H54 (cell line): ENCODE results near the gene PEX16.
"Not testable (repeated sequence)": the region's sequence is repeated elsewhere in the genome, so short reads cannot be mapped to it uniquely, and the experiment has no call there.

Experiments used
- DNase-seq: peaks from one replicate; pipeline ENCODE4 v3.0.0; 2011; ENCODE audit warnings: low spot score, mixed read lengths; ENCODE audit not compliant: insufficient read length
- FAIRE-seq: peaks from 3 replicates; lab custom pipeline; 2011; peaks lifted over from hg19 to GRCh38; lab: Jason Lieb, UNC
- POLR2A ChIP-seq: IDR thresholded peaks from 2 replicates; pipeline ENCODE4 v1.6.1; 2011; ENCODE audit warnings: low read depth, mild to moderate bottlenecking, low read length

PEX16 gene

DNA sequence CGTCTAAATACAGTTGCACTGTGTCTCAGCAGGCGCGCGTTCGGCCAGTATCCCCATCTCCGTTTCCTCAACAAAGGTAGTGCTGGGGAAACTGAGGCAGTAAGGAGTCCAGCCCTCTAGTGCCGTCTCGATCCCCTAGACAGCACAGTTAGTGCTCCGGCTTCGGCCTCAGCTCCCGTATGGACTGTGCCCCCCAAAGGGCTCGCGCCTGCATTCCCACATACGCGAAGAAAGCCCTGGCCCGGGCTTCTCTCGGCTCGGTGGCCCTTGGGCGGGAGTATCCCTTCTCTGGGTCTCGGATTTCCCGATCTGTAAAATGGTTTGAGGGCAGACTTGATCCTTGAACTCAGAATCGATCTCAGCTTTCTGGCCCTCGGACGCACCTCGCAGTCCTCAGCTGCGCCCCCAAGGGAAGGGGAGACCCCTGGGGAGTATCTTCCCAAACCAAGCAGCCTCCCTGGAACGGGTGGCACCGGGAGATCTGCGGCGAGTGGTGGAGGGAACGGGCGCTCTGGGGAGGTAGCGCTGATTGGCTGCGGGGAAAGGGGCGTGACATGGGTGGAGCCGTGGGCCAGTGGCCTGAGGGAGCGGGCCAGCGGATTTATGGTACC lies 759 bp upstream of the PEX16 start:
- no peak for FAIRE-seq
- peak; percentile 98 for DNase-seq
- peak; percentile 66 for TF ChIP-seq POLR2A

DNA sequence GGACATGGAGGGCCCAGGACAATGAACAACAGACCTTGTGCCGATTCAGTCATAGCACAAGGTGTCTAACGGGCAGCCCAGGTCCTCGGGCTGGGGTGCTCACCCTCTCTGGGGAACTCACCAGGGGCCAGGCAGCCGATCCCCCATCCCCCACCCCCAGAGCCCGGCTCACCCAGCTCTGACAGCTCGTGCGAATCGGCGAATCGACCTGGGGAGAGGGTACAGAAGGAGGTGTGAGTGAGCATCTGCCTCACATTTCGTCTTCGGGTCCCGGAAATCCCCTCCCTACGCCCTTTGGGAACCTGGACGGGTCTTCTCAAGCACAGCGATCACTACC lies 423 bp downstream of the PEX16 start:
- FAIRE-seq, result no peak
- TF ChIP-seq POLR2A, result no peak
- DNase-seq, result no peak

GRCh38 chr11:45915446-45915845 lies 2.2 kb downstream of the PEX16 start:
- DNase-seq (no peak), FAIRE-seq (no peak)
- TF ChIP-seq POLR2A, result no peak

- DNase-seq (no peak), FAIRE-seq (no peak)
- TF ChIP-seq POLR2A, result no peak
Observed at GRCh38 chr11:45913942-45914635, 3.6 kb downstream of the PEX16 start.

- no peak for TF ChIP-seq POLR2A
- no peak for DNase-seq
- no peak for FAIRE-seq
Observed at GRCh38 chr11:45913514-45913913, 4.2 kb downstream of the PEX16 start.

- no peak for TF ChIP-seq POLR2A
- FAIRE-seq (no peak), DNase-seq (no peak)
Observed at GRCh38 chr11:45910623-45911022, 7.1 kb downstream of the PEX16 start.

DNA sequence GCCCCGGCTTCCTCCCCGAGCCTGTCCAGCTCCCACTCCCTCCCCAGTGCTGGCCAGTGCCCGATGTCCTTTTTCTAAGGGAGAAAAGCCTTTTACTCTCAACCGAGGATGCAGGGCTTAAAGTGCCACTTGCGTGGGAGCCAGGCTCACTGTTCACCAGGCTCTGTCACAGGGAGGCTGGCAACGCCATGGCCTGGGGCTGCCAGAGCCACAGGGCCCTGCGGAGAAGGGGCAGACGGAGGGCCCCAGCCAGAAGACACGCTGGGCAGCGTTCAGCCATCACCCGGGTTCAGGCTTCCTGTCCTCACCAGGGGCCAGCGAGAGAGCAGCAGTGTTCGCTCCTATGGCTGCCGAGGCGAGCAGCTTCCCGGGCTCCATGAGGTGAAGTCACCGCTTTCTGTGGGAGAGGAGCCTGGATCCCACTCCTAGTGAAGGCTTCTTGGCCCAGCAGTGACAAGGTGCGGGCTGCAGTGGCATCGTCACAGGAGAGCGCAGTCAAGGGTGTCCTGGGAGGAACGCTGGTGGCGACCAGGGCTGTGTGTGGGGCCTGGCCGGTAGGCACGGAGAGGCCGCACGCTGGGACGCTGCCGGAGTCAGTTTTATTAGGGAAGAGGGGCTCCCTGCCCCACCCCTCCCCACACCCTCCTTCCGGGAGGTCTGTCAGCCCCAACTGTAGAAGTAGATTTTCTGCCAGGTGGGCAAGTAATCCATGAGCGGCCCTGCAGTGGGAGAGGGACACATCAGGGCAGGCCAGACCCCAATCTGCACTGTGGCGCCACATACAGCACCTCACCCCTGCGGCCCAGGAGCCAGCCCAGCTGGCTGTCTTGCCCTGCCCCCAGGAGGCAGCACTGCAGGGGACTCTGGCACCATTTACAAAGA lies 7.8 kb downstream of the PEX16 start:
- DNase-seq, result no peak
- no peak for FAIRE-seq
- no peak for TF ChIP-seq POLR2A

DNA sequence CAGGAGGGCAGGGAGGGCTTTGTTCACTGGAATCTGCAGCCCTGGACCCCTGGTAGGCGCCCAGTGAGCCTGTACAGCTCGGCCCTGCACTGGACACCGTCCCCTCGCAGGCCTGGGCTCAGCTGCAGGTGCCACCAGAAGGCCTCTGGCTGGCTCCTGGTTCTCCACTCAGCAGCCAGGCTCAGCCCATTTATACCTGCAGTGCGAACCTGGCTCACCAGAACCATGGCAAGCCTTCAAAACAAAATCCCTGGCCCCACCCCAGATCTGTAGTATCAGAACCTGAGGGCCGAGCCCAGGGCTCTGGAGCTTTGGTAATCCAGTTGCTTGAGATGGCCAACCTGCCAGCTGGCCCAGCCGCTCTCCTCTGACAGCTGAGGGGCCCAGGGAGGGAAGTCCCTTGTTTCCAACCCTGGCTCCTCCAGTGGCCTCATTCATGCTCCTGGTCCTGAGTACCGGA lies 9.7 kb downstream of the PEX16 start:
- no peak for TF ChIP-seq POLR2A
- DNase-seq (no peak), FAIRE-seq (no peak)

GRCh38 chr11:45906965-45907611 lies 10.6 kb downstream of the PEX16 start, which contains the start of gene FREY1:
Gene FREY1 (minus strand): TSS chr11:45907271. CDS start chr11:45907245, 26 bp downstream.
- no peak for FAIRE-seq
- DNase-seq, result no peak
- TF ChIP-seq POLR2A, result no peak

DNA sequence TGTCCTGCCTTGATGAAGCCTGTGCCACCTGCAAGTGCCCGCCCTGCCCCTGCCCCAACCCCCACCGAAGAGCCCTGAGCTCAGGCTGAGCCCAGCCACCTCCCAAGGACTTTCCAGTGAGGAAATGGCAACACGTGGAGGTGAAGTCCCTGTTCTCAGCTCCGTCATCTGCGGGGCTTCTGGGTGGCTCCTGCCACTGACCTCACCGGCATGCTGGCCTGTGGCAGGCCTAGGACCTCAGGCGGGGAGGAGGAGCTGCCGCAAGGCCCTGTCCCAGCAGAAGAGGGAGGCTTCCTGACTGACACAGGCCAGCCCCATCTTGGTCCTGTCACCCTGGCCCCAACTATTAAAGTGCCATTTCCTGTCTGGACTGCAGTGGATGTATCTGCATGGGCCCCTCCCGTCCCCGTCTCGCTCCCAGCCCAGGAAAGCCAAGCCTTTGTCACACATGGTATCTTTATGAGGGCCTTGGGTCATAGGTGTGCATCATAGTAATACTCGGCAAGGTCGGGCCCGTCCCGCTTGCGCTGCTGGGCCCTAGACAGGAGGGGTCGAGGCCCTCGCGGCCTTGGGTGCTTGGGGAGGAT lies 11.5 kb downstream of the PEX16 start:
- FAIRE-seq (no peak), DNase-seq (no peak)
- no peak for TF ChIP-seq POLR2A

DNA sequence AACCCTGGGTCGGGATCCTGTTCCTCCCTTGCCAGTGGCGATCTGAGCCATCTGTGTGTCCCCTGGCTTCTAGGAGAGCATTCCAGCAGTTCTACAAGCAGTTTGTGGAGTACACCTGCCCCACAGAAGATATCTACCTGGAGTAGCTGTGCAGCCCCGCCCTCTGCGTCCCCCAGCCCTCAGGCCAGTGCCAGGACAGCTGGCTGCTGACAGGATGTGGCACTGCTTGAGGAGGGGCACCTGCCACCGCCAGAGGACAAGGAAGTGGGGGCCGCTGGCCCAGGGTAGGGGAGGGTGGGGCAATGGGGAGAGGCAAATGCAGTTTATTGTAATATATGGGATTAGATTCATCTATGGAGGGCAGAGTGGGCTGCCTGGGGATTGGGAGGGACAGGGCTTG lies 12.1 kb downstream of the PEX16 start:
- not testable (repeated sequence) for FAIRE-seq, DNase-seq

DNA sequence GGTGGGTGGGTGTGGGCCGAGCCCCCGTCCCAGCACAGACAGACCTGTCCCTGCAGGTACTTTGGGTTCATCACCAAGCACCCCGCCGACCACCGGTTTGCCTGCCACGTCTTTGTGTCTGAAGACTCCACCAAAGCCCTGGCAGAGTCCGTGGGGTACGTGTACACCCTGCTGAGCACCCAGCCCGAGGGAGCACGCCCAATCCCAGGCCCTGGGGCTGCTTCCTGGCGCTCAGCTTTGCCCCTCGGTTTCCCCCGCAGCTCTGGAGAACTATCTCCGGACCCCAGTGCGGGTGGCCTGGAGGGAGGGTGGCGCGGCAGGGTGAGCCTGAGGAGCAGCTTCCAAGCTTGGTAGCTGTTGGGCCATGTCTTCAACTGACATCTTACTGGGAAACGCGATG lies 12.6 kb downstream of the PEX16 start:
- no peak for TF ChIP-seq POLR2A
- no peak for FAIRE-seq
- DNase-seq, result no peak

DNA sequence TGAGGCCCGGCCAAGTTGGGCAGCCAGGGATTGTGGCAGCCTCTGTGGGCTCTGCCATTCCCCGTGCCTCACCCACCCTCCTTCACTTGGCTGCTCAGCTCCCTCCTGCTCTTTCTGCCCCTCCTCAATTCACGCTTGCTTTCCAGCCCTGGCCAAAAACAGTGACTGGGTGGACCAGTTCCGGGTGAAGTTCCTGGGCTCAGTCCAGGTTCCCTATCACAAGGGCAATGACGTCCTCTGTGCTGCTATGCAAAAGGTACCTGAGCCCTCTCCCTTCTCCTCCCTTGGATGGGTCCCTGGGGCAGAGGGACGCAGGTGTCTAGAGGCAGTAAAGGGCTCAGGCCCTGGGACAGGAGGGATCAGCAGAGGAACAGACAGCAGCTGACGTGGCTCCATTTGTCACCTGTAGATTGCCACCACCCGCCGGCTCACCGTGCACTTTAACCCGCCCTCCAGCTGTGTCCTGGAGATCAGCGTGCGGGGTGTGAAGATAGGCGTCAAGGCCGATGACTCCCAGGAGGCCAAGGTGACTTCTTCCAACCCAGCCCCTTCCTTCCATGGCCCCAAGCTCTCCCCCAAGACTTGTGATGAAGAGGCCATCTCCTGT lies 13.3 kb downstream of the PEX16 start:
- no peak for TF ChIP-seq POLR2A
- no peak for FAIRE-seq
- no peak for DNase-seq
